ENCODE measurements around the gene LDHB.
"Not testable (repeated sequence)": the region's sequence is repeated elsewhere in the genome, so short reads cannot be mapped to it uniquely, and the experiment has no call there.

LDHB gene

DNA sequence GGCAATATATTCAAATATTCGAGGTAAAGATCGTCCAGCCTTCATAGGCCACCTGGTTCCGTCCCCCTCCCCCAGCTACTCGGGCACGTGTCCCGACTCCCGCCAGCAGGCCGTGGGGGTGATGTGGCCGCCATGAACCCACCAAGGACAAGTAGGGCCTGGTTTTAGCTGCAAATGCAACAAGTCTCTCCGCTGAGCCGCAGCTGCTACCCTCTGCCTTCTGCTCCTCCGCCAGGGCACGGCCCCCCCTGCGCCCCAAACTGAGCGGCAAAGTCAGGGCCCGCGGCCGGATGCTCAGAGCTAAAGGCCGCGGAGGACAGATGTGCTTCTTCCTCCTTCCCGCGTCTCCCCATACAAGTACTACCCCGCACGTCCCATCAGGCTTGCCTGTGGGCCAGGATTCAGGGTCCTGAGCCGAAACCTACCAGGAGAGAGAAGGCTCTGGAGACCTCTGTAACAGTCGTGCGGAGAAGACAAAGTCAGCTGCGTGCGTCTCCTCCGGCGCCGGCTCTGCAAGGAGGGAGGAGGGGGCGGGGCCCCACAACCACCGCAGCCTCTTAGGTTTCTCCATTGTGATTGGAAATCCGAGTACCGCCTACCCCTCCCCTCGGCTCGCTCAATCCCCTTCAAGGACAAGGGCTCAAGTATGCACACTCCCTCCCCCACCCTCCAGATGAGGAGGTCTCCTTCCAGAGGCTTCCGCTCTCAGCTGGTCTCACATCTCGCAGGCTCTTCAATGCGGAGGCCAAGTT lies at the start of gene LDHB:
Gene LDHB (minus strand): TSS at position 517 of the 752 bp plus-strand sequence. CDS start 3,171 bp downstream, outside the sequence.
- DNase-seq (ENCODE audit: low read depth) = peak; percentile 99

GRCh38 chr12:21704847-21705246 lies 47.2 kb upstream of the LDHB start:
- DNase-seq (ENCODE audit: low read depth) = no peak

DNA sequence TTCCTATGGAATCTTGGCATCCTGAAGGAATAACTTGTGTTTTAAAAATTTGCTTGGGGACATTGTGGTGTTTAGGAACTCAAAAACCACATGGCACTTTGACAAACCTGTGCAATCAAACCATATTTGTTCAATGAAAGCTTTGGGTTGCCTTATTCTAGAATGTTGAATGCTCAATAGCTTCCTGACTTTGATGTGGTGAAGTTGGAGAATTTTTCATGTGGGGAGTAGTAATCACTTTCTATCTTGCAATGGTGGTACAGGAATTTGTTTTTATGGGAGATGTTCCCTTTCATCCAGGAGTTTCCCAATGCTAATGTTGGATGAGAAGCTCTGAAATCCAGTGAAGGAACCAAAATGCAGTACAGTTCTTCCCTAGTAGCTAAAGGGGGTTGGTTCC lies 42.2 kb upstream of the LDHB start:
- DNase-seq (ENCODE audit: low read depth) = no peak

DNA sequence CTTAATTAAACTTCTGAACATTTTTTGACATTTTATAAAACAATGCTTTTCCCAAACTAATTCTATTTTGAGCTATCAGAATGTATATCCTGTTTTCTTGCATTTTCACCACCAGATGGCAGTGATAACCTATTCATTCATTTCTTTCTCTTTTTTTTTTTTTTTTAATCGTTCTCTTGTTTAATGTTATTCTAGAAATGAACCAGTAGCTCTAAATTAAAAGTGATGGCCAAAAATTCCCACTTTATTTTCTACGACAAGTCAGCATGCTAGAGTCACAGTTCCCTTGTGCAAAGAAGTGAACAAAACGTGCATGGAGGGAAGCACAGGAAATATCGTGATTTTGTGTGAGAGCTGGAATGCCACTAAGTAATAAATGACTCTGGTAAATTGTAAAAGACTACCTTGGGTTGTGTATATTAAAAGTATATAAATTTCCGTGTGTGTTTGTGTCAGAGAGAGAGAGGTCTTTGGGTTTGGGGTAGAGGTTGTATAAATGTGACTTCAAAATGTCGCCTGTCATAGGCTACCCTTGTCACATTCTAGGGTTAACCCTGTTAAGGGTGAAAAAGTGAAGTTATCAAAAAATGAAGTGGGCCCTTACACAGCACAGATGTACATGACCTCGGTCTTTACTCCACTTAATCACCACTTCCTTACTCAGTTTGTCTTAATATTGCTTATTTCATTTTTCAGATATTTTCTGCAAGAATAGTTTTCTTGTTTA lies 40.4 kb upstream of the LDHB start:
- peak; percentile 20 for DNase-seq (ENCODE audit: low read depth)

DNA sequence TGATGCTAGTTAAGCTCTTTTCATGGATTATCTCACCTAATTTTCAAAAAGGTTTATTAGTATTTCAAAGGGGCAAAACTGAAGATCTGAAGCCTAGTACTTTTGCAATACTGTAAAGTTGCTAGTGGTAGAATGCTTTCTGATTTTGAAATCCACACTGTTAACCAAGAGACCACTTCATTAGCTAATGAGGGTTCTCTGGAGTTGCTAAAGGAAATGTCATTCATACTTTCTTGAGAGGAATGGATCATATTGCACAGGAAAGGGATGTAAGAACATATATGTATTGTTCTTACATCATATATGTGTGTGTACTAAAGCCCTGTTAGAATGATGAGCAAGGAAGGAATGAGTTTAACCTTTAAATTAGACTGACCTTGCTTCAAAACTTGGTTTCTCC lies 39.0 kb upstream of the LDHB start:
- DNase-seq (ENCODE audit: low read depth) = peak; percentile 22

DNA sequence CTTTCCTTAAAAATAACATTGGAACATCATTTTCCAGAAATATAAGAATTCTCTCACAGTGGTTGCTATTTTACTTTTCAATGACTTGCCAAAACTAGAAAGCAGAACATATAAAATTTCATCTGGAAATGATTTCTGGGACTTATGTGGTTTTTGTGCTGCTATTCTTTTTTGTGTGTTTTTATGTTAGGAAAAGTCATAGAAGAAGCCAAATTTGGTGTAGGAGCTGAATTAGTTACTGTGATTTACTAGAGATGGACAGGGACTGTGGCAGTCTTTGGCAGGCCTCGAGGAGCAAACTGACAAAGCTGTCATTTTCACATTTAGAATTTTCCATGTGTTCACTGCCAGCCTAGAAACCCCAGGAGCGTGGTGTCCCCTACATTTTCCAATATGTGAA lies 38.3 kb upstream of the LDHB start:
- no peak for DNase-seq (ENCODE audit: low read depth)

GRCh38 chr12:21694660-21695059 lies 37.0 kb upstream of the LDHB start:
- no peak for DNase-seq (ENCODE audit: low read depth)

GRCh38 chr12:21691515-21691914 lies 33.9 kb upstream of the LDHB start:
- DNase-seq (ENCODE audit: low read depth) = no peak

DNA sequence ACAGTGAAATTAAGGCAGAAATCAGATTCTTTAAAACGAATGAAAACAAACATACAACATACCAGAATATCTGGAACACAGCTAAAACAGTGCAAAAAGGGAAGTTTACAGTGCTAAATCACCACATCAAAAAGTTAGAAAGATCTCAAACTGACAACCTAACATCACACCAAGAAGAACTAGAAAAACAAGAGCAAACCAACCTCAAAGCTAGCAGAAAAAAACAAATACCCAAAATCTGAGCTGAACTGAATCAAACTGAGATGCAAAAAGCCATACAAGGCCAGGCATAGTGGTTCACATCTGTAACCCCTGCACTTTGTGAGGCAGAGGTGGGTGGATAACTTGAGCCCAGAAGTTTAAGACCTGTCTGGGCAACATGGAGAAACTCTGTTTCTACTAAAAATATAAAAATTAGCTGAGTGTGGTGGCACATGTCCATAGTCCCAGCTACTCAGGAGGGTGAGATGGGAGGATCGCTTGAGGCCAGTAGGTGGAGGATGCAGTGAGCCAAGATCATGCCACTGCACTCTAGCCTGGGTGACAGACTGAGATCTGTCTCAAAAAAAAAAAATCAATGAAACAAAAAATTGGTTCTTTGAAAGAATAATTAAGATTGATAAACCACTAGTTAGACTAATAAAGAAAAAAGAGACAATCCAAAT lies 33.2 kb upstream of the LDHB start:
- no peak for DNase-seq (ENCODE audit: low read depth)

DNA sequence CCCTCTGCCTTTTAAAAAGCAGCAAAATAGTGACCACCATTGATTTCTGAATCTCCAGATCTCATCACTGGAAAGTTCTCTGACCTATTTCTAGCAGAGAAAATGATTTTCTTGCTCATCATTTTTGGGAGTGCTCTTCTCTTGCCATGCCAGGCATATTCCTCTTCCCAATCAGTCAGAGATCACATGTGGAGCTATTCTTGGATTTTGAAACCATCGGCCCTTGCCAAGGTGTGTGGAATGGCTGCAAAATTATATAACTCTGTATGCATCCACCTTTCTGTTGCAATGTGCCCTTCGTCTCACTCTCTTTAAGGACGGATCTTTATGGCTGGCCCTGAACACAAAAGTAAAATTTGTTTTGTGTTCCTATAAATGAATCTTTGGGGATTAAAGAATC lies 25.5 kb upstream of the LDHB start:
- DNase-seq (ENCODE audit: low read depth) = no peak

GRCh38 chr12:21678959-21679358 lies 21.3 kb upstream of the LDHB start:
- DNase-seq (ENCODE audit: low read depth) = no peak

GRCh38 chr12:21677622-21678277 lies 20.1 kb upstream of the LDHB start:
- DNase-seq (ENCODE audit: low read depth) = no peak

DNA sequence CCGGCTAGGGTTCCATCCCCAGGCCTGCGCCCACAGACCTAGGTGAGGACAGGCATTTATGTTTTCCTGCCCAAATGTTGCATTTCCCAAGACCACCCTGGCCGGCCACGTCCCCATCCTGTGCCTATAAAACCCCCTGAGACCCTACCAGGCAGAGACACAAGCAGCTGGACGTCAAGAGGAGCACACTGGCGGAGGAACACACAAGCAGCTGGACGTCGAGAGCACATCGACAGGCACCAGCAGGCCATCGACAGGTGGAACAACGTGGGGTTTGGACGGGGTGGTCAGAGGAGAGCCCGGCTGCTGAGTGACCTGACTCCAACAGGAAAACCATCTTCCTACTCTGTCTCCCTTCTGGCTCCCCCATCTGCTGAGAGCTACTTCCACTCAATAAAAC lies 19.6 kb upstream of the LDHB start:
- no peak for DNase-seq (ENCODE audit: low read depth)

DNA sequence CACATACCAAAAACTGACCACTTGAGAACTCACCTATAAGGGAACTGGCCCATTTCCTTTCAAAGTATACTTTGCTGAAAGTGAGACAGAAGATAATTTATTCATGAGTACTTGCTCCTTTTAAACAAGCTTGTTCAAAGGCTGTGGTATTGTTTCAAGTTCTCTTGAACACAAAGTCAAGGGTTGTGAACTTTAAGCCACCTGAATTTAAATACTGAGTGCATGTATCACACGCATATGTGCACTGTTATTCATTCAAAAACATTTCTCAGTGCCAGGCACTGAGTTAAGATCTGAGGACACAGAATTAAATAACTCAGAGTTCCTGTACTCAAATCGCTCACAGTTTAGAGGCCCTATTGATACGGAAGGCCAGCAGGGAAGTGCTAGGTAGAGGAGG lies 19.1 kb upstream of the LDHB start:
- no peak for DNase-seq (ENCODE audit: low read depth)

DNA sequence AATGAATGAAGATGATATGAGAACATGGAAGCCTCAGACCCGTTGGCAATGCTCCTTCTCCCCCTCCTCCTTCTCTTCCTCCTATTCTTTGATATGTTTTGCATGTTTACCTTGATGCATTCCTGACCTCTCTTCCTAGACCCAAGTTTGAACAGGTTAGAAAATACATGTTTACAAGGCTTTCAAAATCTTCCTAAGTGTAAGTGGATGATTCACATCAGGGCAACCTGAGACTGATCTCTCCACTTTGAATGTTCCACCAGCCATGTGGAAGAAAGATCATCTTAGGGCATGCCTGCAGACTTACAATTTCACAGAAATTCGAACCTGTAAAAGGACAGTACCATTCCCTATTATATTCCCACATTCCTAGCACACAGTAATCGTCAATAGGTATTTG lies 18.0 kb upstream of the LDHB start:
- no peak for DNase-seq (ENCODE audit: low read depth)

- DNase-seq (ENCODE audit: low read depth) = no peak
These were observed 17.5 kb upstream of the LDHB start for GRCh38 chr12:21675096-21675495.

- DNase-seq (ENCODE audit: low read depth) = not testable (repeated sequence)
These were observed 16.3 kb upstream of the LDHB start for GRCh38 chr12:21673830-21674552.

DNA sequence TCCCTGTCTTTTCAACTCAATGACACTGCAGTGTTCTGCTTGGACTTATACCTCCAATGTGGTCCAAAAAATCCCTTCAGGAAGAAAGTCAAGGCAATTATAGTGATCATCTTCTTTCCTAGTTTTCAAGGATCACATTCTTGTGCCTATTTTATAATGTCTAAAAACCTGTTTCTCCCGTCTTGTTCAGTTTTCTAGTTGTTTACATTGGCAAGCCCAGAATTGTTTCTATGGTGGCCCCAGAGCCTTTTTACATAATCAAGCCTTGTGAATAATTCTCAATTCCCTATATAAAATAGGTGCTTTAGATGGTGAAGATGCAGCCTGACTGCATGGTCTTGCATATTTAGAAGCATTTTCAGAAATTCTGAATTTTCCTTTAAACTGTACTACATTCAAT lies 14.5 kb upstream of the LDHB start:
- no peak for DNase-seq (ENCODE audit: low read depth)

DNA sequence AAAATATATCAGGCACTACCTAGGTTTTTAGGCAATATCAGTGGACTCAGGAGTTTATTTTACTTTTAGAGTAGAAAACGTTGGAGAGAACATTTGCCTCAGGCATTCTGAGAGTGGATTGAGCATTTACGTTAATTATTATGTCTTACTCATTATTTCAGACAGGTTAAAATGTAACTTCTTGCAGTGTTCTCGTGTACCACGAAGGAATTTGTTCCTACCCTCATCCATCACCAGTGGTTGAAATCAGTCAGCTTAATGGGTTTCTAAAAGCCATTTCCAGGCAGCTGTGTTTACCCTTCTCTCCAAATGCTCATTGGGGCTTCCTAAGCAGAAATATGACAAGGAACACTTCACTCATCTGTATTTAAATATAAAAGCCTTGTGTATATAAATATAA lies 9.1 kb upstream of the LDHB start:
- DNase-seq (ENCODE audit: low read depth) = no peak

DNA sequence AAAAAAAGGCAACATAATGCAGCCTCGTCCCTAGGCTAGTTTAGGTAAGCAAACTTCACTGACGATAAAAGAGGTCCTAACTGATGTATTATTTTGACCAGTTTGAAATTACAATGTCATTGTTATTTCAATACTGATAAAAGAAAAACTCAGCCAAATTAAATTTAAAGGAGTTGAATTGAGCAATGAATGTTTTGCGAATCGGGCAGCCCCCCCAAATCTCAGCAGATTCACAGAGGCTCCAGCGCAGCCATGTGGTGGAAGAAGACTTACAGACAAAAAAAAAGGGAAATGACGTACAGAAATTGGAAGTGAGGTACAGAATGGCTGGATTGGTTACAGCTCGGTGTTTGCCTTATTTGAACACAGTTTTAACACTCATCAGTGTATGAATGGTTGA lies 8.2 kb upstream of the LDHB start:
- no peak for DNase-seq (ENCODE audit: low read depth)

DNA sequence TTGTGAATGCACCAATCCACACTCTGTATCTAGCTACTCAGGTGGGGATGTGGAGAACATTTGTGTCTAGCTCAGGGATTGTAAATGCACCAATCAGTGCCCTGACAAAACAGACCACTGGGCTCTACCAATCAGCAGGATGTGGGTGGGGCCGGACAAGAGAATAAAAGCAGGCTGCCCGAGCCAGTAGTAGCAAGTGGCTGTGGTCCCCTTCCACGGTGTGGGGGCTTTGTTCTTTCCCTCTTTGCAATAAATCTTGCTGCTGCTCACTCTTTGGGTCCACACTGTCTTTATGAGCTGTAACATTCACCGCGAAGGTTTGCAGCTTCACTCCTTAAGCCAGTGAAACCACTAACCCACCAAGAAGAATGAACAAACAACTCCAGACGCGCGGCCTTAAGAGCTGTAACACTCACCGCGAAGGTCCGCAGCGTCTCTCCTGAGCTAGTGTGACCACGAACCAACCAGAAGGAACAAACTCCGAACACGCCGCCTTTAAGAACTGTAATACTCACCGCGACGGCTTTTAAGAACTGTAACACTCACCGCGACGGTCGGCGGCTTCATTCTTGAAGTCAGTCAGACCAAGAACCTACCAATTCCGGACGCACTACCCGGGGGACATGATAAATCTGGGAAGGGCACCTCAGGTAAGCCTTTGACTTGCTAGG lies 4.6 kb upstream of the LDHB start:
- DNase-seq (ENCODE audit: low read depth) = no peak

All from iris pigment epithelial cell (primary cell).